HT1080 (cell line): Measurements from ENCODE around the gene KIF18A. TPM values are rescaled to one million over a fixed set of nuclear protein-coding genes. Genes with fewer than 3 reads are reported as not detected.

ENCODE experiments used
- small RNA-seq: library from RNA; depleted of rRNA; stranded (forward); fragments of <200 nt; gene quantifications from one replicate; pipeline ENCODE3, GENCODE V24; 2014
- total RNA-seq: library from RNA; depleted of rRNA; stranded (reverse); fragments of >200 nt; shearing (Covaris generic); gene quantifications from 2 replicates; pipeline ENCODE4 v1.2.3, GENCODE V29; 2014; rRNA removed

KIF18A gene
- total RNA-seq, 1 experiment from 2014 or later: 23.1 TPM

Small RNAs within 50 kb of the gene (small RNA-seq; reads per million reads assigned to genes)
- gene AC023206.1 (not detected), gene MIR610 (not detected)

Other genes with a start within 250 kb of the KIF18A start
- gene METTL15, start 232 bp upstream of the KIF18A start, total RNA-seq: 12.1 and 14.6 TPM in 2 replicates